Vein endothelial cell (primary cell): ENCODE data around the gene MEOX1. TPM values are rescaled to one million over a fixed set of nuclear protein-coding genes. Genes with fewer than 3 reads are reported as not detected.

Experiments used
- small RNA-seq: library from RNA; depleted of rRNA; stranded (forward); fragments of <200 nt; gene quantifications from one replicate; pipeline ENCODE3, GENCODE V24; 2012
- total RNA-seq: library from RNA; depleted of rRNA; stranded (reverse); fragments of >200 nt; gene quantifications from 2 replicates; pipeline ENCODE4 v1.2.3, GENCODE V29; 2012

The MEOX1 gene
- total RNA-seq = under 0.01 TPM in 1 of 2 replicates, not detected in the other

GRCh38 chr17:43661699-43662412, at the start of gene MEOX1:
Gene MEOX1, minus strand, starts transcription at chr17:43661922. Its CDS starts 388 bp downstream, at chr17:43661534.

Small RNAs within 50 kb of the gene (small RNA-seq; reads per million reads assigned to genes)
- not detected for gene RF00017

Other genes with a start within 250 kb of the MEOX1 start
- gene DHX8, start 177.9 kb downstream of the MEOX1 start, total RNA-seq = 49.3 and 58.0 TPM in 2 replicates
- gene ETV4, start 115.6 kb downstream of the MEOX1 start, total RNA-seq = 20.3 and 20.5 TPM in 2 replicates
- gene SOST, start 96.9 kb upstream of the MEOX1 start, total RNA-seq = not detected in 2 replicates
- gene DUSP3, start 117.1 kb upstream of the MEOX1 start, total RNA-seq = 81.7 and 90.8 TPM in 2 replicates
- not detected in 2 replicates for gene CFAP97D1, start 118.5 kb upstream of the MEOX1 start, total RNA-seq
- gene MPP3, start 171.2 kb upstream of the MEOX1 start, total RNA-seq = 5.9 and 8.2 TPM in 2 replicates
- gene CD300LG, start 185.3 kb upstream of the MEOX1 start, total RNA-seq = under 0.01 TPM in 1 of 2 replicates, not detected in the other
- 0.33 and 0.38 TPM in 2 replicates for gene MPP2, start 245.6 kb upstream of the MEOX1 start, total RNA-seq